GM19099 (cell line): ENCODE measurements around the gene DTNB.

Source experiments
- POLR2A ChIP-seq: IDR thresholded peaks from 3 replicates; pipeline ENCODE4 v1.6.1; 2011; ENCODE audit warnings: low read depth; ENCODE audit not compliant: insufficient read length; ENCODE audit errors: extremely low read depth

The DTNB gene

GRCh38 chr2:25582077-25582830, 91.1 kb downstream of the DTNB start:
- no peak for TF ChIP-seq POLR2A

- TF ChIP-seq POLR2A = no peak
Measured at GRCh38 chr2:25576596-25576995, 96.8 kb downstream of the DTNB start.

DNA sequence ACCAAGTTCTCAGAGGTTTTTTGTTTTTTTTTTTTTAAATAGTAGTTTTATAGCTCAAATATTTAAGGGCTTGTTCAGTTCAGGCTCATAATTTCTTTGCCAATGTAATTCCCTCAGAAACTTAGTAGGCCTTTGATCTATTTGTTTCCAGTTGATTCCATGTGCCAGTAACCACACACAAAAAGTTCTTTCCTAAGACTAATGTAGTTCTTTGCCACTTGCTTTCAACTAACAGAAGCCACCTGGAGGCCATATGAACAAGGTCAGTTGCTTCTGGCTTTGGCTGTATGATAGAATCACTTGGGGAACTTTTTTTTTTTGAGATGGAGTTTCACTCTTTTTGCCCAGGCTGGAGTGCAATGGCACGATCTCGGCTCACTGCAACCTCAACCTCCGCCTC, 100.7 kb downstream of the DTNB start:
- no peak for TF ChIP-seq POLR2A

DNA sequence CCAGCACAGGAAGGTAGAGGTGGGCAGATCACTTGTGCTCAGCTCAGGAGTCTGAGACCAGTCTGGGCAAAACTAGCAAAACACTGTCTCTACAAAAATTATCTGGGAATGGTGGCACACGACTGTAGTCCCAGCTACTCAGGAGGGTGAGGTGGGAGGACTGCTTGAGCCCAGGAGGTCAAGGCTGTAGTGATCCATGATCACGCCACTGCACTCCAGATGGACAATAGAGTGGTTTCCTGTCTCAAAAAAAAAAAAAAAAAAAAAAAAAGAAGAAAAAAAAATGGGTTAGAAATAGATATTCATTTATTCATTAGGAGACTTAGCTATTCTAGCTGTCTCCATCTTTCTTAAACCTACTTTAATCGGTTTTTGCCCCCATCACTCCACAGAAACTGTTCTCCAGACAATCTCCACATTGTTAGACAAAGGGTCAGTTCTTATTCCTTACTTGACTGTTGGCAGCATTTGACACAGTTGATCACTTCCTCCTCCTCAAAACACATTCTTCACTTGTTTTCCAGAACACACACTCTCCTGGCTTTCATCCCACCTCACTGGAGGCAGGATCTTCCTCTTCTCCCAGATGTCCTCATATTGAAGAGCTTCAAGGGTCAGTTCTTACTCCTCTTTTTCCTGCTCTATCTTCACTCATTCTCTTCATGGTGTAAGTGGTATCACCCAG, 103.1 kb downstream of the DTNB start:
- no peak for TF ChIP-seq POLR2A

DNA sequence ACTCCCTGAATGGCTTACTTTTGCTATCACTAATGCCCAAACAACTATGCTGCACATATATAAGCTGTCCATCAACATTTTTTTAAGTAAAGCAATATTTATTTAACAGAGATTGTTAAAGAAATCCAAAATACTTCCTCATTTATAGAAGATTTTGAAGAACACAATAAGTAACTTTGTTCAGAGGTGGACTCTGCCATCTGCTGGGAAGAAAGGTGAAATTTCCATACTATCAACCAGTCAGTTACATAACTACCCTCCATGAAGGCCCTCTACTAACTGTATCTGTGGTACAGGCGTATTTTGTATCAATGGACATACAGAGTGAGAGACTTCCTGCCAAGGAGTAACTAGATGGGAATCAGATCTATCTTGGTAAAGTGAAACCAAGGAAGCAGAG, 106.0 kb downstream of the DTNB start:
- no peak for TF ChIP-seq POLR2A

DNA sequence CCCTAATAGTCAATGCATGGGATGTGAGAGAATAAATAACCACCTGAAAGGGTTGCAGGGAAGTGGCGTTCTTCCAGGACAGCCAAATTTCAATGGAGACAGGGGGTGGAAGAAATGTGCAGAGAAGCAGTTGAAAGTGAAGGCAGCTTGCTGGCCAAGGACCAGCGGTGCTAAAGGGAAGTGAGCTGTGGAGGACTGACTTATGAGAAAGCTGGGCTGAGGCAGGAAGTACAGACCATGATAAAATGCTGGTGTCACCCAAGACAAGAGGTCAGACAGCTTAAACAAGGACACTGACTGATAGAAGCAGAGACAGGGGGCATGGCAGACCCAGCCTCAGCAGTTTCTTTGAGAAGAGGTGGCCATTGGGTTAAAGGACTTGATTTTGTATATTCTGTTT, 106.7 kb downstream of the DTNB start:
- TF ChIP-seq POLR2A = no peak

GRCh38 chr2:25566094-25566493, 107.3 kb downstream of the DTNB start:
- no peak for TF ChIP-seq POLR2A

DNA sequence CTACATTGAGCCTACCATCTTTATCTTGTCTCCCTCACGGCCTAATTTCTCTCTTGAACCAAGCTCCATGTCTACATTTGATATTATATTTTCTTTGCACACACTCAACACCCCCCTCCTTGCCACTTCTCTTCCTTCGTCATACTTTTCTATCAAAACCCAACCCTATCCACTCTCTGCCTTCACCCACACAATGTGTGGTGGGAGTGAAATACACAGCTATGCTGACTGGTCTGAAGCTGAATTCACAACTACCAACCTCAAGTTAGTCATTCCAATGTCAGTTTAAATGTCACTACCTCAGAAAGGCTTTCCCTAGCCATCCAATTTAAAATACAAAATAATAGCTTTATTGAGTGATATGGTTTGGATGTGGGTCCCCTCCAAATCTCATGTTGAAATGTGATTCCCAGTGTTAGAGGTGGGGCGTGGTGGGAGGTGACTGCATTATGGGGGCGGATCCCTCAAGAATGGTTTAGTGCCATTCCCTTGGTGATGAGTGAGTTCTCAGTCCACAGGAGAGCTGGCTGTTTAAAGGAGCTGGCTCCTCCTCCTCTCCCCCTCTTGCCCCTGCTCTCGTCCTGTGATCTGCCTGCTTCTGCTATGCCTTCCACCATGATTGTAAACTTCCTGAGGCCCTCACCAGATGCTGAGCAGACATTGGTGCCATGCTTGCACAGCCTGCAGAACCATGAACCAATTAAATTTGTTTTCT, 112.1 kb downstream of the DTNB start:
- TF ChIP-seq POLR2A = no peak

DNA sequence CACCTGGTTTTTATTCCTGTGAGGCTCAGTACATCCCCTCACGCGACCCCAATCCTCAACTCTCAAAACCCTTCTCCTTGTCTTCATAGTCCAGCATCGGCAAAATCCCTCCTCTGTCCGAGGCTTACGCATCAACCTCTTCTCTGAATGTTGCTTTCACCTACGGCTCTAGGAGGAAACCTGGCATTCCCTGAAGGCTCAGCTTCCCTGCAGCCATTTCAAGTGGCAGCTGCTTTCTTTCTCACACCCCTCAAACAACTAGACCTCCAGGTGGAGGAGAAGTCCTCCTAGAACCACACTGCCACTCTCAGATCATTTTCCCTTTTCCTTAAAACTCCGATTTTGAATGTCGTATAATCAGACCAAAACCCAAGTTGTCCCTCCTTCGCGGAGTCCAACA, 114.2 kb downstream of the DTNB start:
- TF ChIP-seq POLR2A = no peak

GRCh38 chr2:25558262-25558661, 115.1 kb downstream of the DTNB start:
- TF ChIP-seq POLR2A = peak; percentile 32

DNA sequence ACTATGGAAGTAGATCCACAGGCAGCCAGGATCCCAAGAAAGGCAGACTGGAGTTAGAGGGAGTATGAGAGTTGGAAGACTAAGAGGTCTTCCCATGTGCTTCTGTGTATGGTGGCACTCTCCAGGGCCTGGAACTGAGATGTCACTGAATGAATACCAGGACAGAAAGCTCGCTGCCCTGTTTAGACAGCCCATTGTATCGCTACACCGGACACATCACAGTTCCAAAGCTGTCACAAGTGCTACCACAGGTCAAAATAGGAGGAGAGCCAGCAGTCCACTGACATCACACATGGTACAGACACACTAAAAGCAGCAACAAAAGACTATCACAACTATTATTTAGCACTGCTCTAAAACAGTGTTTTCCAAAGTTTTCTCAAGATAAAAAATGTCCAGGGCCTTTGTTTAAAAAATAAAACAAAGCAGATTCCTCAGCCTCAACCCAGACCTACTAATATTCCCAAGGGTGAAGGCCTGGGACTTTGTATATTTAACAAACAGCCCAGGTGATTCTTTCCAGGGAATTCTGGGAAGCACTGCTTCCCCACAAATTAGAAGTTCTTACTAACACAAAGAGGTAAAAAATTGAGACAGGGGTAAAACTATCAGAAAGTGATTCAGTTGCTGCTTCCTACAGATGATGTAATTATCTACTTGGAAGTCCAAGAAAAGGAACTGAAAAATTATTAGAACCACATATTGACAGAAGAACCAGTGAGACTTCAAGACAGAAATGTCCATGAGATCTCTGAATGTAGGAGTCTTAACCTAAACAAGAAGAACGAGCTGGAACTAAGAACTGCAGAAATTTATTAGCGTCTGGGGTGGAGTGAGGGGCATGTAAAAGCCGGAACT, 116.0 kb downstream of the DTNB start:
- TF ChIP-seq POLR2A = no peak

- no peak for TF ChIP-seq POLR2A
Measured at GRCh38 chr2:25552318-25552717, 121.1 kb downstream of the DTNB start.

DNA sequence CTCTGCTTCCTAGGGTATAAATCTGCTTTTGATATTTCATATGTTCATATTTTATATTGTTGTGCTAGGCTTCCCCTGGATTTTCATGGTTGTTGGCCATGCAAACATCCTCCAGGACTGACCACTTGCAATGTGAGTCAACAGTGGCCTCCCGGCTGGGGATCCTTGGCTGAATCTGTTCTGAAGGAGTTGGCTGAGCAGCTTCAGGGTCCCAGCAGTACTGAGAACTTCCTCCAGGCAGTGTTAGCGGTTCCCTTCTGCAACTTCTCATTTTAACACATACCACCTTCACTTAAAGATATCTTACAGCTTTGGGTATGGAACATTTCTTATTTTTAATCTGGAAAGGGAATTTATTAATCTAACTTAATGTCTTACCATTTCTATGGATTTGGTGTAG, 122.1 kb downstream of the DTNB start:
- TF ChIP-seq POLR2A = no peak

- TF ChIP-seq POLR2A = no peak
Measured at GRCh38 chr2:25548601-25549000, 124.8 kb downstream of the DTNB start.

DNA sequence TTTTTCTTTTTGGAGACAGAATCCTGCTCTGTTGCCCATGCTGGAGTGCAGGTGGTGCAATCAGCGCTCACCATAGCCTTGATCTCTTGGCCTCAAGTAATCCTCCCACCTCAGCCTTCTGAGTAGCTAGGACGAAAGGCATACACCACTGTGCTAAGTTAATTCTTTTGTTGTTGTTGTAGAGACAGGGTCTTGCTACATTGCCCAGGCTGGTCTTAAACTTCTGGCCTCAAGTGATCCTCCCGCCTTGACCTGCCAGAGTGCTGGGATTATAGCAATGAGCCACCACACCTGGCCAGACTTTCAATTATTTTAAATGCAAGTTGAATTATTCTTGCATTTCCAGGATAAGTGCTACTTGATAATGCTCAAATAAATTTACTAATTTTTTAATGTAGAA, 126.5 kb downstream of the DTNB start:
- TF ChIP-seq POLR2A = no peak

DNA sequence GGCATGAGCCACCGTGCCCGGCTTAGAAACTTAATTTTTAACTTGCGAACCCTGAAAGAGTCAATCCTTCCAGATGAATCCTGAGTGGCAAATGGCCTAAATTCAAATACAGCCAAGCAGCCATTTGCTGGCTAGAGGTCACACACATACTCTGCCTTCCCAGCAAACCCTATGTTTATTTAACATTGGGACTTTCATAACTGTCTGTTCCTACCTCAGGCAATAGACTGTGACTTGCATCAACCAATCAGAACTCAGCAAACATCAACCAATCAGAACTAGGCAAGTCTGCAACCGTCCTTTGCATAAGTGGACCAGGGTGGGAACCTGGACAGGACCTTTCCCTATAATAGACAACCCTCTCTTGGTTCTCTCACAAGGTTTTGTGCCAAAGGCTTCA, 127.5 kb downstream of the DTNB start:
- no peak for TF ChIP-seq POLR2A

GRCh38 chr2:25544445-25544844, 128.9 kb downstream of the DTNB start:
- no peak for TF ChIP-seq POLR2A
